MM.1S (cell line): ENCODE measurements around the gene EID3.

Experiments used
- DNase-seq: peaks from one replicate; pipeline ENCODE4 v3.0.0-alpha.2; 2015
- H2AFZ ChIP-seq: fragments of 300-600 bp; sonication (generic); 2 replicates; pipeline ENCODE4 v1.6.0; 2016; ENCODE audit warnings: antibody characterized with exemption, low read length
- H3F3A ChIP-seq: fragments of 300-600 bp; sonication (generic); 2 replicates; pipeline ENCODE4 v1.6.1; 2016; ENCODE audit warnings: mild to moderate bottlenecking, antibody characterized with exemption, low read length, moderate library complexity, mixed read lengths; ENCODE audit not compliant: insufficient read depth
- H3K27ac ChIP-seq: fragments of 300-600 bp; sonication (generic); 2 replicates; pipeline ENCODE4 v1.5.1; 2016; ENCODE audit warnings: mild to moderate bottlenecking, low read length
- H3K27me3 ChIP-seq: fragments of 300-600 bp; sonication (generic); replicated peaks from 2 replicates; pipeline ENCODE4 v1.6.0; 2016; ENCODE audit warnings: low read length; ENCODE audit not compliant: insufficient read depth
- H3K36me3 ChIP-seq: fragments of 300-600 bp; sonication (generic); replicated peaks from 2 replicates; pipeline ENCODE4 v1.6.1; 2016; ENCODE audit warnings: mild to moderate bottlenecking, low read length, mixed read lengths; ENCODE audit not compliant: insufficient read depth
- H3K4me1 ChIP-seq: fragments of 300-600 bp; sonication (generic); 2 replicates; pipeline ENCODE4 v1.6.1; 2016; ENCODE audit warnings: low read length, mixed read lengths
- H3K4me2 ChIP-seq: fragments of 300-600 bp; sonication (generic); 2 replicates; pipeline ENCODE4 v1.6.0; 2016; ENCODE audit warnings: low read depth, low read length
- H3K4me3 ChIP-seq: fragments of 300-600 bp; sonication (generic); 2 replicates; pipeline ENCODE4 v1.5.1; 2016; ENCODE audit warnings: low read length, mixed read lengths
- H3K79me2 ChIP-seq: fragments of 300-600 bp; sonication (generic); 2 replicates; pipeline ENCODE4 v1.6.1; 2016; ENCODE audit warnings: mixed run types, low read length, mixed read lengths
- H3K9ac ChIP-seq: fragments of 300-600 bp; sonication (generic); 2 replicates; pipeline ENCODE4 v1.6.1; 2016; ENCODE audit warnings: low read length, mixed read lengths
- H3K9me2 ChIP-seq: fragments of 300-600 bp; sonication (generic); replicated peaks from 2 replicates; pipeline ENCODE4 v1.6.1; 2016; ENCODE audit warnings: mild to moderate bottlenecking, low read length, mixed read lengths; ENCODE audit not compliant: insufficient read depth
- H3K9me3 ChIP-seq: fragments of 300-600 bp; sonication (generic); replicated peaks from 2 replicates; pipeline ENCODE4 v1.6.1; 2016; ENCODE audit warnings: mild to moderate bottlenecking, low read length, mixed read lengths; ENCODE audit not compliant: insufficient read depth
- H4K20me1 ChIP-seq: fragments of 300-600 bp; sonication (generic); 2 replicates; pipeline ENCODE4 v1.6.1; 2016; ENCODE audit warnings: mild to moderate bottlenecking, low read length, moderate library complexity, mixed read lengths; ENCODE audit not compliant: insufficient read depth
- CTCF ChIP-seq: fragments of 300-600 bp; sonication (generic); IDR thresholded peaks from 2 replicates; pipeline ENCODE4 v1.5.1; 2016; ENCODE audit warnings: antibody characterized with exemption, low read length, mixed read lengths
- EZH2 ChIP-seq: fragments of 300-600 bp; sonication (generic); optimal IDR thresholded peaks from 2 replicates; pipeline ENCODE3; 2017; ENCODE audit warnings: low read depth, mild to moderate bottlenecking, antibody characterized with exemption, low read length, mixed read lengths
- EZH2phosphoT487 ChIP-seq: fragments of 300-600 bp; sonication (generic); IDR thresholded peaks from 2 replicates; pipeline ENCODE4 v1.6.1; 2018; ENCODE audit warnings: antibody characterized with exemption, low read length

EID3 gene

GRCh38 chr12:104295954-104296353 is 7.6 kb upstream of the EID3 start:
- Histone ChIP-seq H3K36me3 (peaks cover 8% of the 10 kb centered on the region; the same call in 1 of the 2 replicates), H3K9me3 (no peaks in the 10 kb centered on the region), H3K4me2 (no peak overlapping the region), H3F3A (no peaks in the 10 kb centered on the region), H3K27ac (no peak overlapping the region), H3K4me3 (no peak overlapping the region), H3K4me1 (no peaks in the 10 kb centered on the region), H3K79me2 (peaks cover 94% of the 10 kb centered on the region), H2AFZ (no peak overlapping the region), H3K27me3 (no peaks in the 10 kb centered on the region), H4K20me1 (peaks cover 14% of the 10 kb centered on the region; the same call in 1 of the 2 replicates), H3K9ac (no peak overlapping the region), H3K9me2 (no peaks in the 10 kb centered on the region)
- TF ChIP-seq CTCF = no peak
- TF ChIP-seq EZH2phosphoT487 = no peak
- TF ChIP-seq EZH2 = no peak
- no peak for DNase-seq

- Histone ChIP-seq H3K36me3 (peaks cover 8% of the 10 kb centered on the region; the same call in 1 of the 2 replicates), H2AFZ (no peak overlapping the region), H3K79me2 (peaks cover 96% of the 10 kb centered on the region), H3K4me2 (no peak overlapping the region), H3K4me1 (no peaks in the 10 kb centered on the region), H3K4me3 (no peak overlapping the region), H3K9me3 (no peaks in the 10 kb centered on the region), H3K9me2 (no peaks in the 10 kb centered on the region), H3F3A (no peaks in the 10 kb centered on the region), H3K9ac (no peak overlapping the region), H4K20me1 (peaks cover 15% of the 10 kb centered on the region; the same call in 1 of the 2 replicates), H3K27me3 (no peaks in the 10 kb centered on the region), H3K27ac (no peak overlapping the region)
- TF ChIP-seq EZH2phosphoT487 (no peak), EZH2 (no peak), CTCF (no peak)
- no peak for DNase-seq
These were observed 6.8 kb upstream of the EID3 start for GRCh38 chr12:104296718-104297117.

- TF ChIP-seq CTCF (no peak), EZH2phosphoT487 (no peak), EZH2 (no peak)
- Histone ChIP-seq H3K9me2 (no peaks in the 10 kb centered on the region), H3K4me3 (no peak overlapping the region), H4K20me1 (peaks cover 20% of the 10 kb centered on the region; the same call in 1 of the 2 replicates), H2AFZ (no peak overlapping the region), H3K4me1 (no peaks in the 10 kb centered on the region), H3K79me2 (peaks cover 96% of the 10 kb centered on the region), H3F3A (no peaks in the 10 kb centered on the region), H3K4me2 (no peak overlapping the region), H3K27ac (no peak overlapping the region), H3K36me3 (peaks cover 8% of the 10 kb centered on the region; the same call in 1 of the 2 replicates), H3K9ac (no peak overlapping the region), H3K27me3 (no peaks in the 10 kb centered on the region), H3K9me3 (no peaks in the 10 kb centered on the region)
- DNase-seq = no peak
These were observed 5.9 kb upstream of the EID3 start for GRCh38 chr12:104297477-104298113.
